HL-60 (cell line): ENCODE measurements around the gene CDT1.
A peak's percentile ranks its signal among the peaks of the same experiment; 100 is the strongest.

Experiments used
- DNase-seq, 2 experiments: peaks; one replicate each; pipeline ENCODE4 v3.0.0-alpha.2; 2010 to 2020; ENCODE audit warnings: low read depth in 1 of 2, low spot score in 1 of 2
- H3K27ac ChIP-seq: fragments of 250-450 bp; sonication (Bioruptor Pico); replicated peaks from 2 replicates; pipeline ENCODE4 v1.5.1; 2020; ENCODE audit warnings: mild to moderate bottlenecking, moderate library complexity
- H3K27me3 ChIP-seq: fragments of 250-450 bp; sonication (Bioruptor Pico); 2 replicates; pipeline ENCODE4 v1.5.1; 2021; ENCODE audit warnings: mild to moderate bottlenecking, moderate library complexity; ENCODE audit not compliant: insufficient read depth, poor library complexity, severe bottlenecking
- H3K4me3 ChIP-seq: replicated peaks from 2 replicates; pipeline ENCODE4 v1.5.1; 2011; ENCODE audit warnings: mild to moderate bottlenecking, control low read depth, low read length; ENCODE audit not compliant: insufficient read depth
- CTCF ChIP-seq: IDR thresholded peaks from one replicate; pipeline ENCODE4 v1.5.1; 2011; ENCODE audit warnings: low read length, control low read depth, inconsistent platforms; ENCODE audit not compliant: insufficient read depth
- GABPA ChIP-seq: IDR thresholded peaks from 2 replicates; pipeline ENCODE4 v1.6.1; 2012; ENCODE audit warnings: low read depth
- POLR2AphosphoS5 ChIP-seq: IDR thresholded peaks from 2 replicates; pipeline ENCODE4 v1.6.1; 2012; ENCODE audit warnings: low read depth
- REST ChIP-seq: IDR thresholded peaks from 2 replicates; pipeline ENCODE4 v1.6.1; 2012; ENCODE audit warnings: low read depth; ENCODE audit not compliant: insufficient replicate concordance
- SPI1 ChIP-seq: IDR thresholded peaks from 2 replicates; pipeline ENCODE4 v1.6.1; 2012; ENCODE audit warnings: low read depth, mild to moderate bottlenecking, borderline replicate concordance

The CDT1 gene

DNA sequence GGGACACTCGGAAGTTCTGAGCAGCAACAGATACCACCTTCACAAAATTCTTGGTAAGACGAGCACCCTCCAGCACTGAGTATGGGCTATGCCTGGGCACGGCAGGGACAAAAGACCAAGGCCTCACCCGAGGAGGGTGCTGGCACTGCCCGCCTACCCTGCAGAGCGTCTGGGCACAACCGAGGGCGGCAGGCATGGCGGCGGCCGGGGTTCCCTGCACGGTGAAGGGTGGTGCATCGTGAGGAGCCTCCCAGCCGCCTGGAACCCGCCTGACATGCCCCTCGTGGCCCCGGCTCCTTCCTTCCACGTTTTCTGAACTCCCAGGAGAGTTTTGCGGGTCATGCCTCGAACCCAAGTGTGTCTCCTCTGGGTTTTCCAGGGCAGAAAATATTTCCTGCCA is 34.2 kb downstream of the CDT1 start:
- TF ChIP-seq REST (no peak), POLR2AphosphoS5 (no peak), SPI1 (no peak), CTCF (no peak), GABPA (no peak)
- Histone ChIP-seq H3K4me3 (no peak overlapping the region), H3K27me3 (no peaks in the 10 kb centered on the region), H3K27ac (no peak overlapping the region)
- DNase-seq = no peak

GRCh38 chr16:88838566-88838965 is 35.0 kb downstream of the CDT1 start:
- no peak for TF ChIP-seq POLR2AphosphoS5
- H3K27ac ChIP-seq = peak overlapping the region; percentile 38; the same call in 1 of the 2 replicates
- no peaks in the 10 kb centered on the region for H3K27me3 ChIP-seq
- DNase-seq = no peak
- H3K4me3 ChIP-seq = no peak overlapping the region

GRCh38 chr16:88839026-88839529 is 35.5 kb downstream of the CDT1 start:
- H3K4me3 ChIP-seq = peak overlapping the region; percentile 1; the same call in 1 of the 2 replicates
- H3K27me3 ChIP-seq = no peaks in the 10 kb centered on the region
- H3K27ac ChIP-seq = peak overlapping the region; percentile 97
- DNase-seq = peak; percentile 58 to 75
- TF ChIP-seq REST (no peak), POLR2AphosphoS5 (peak; percentile 46; the same call in 1 of the 2 replicates), SPI1 (no peak), CTCF (peak; percentile 78), GABPA (no peak)

DNA sequence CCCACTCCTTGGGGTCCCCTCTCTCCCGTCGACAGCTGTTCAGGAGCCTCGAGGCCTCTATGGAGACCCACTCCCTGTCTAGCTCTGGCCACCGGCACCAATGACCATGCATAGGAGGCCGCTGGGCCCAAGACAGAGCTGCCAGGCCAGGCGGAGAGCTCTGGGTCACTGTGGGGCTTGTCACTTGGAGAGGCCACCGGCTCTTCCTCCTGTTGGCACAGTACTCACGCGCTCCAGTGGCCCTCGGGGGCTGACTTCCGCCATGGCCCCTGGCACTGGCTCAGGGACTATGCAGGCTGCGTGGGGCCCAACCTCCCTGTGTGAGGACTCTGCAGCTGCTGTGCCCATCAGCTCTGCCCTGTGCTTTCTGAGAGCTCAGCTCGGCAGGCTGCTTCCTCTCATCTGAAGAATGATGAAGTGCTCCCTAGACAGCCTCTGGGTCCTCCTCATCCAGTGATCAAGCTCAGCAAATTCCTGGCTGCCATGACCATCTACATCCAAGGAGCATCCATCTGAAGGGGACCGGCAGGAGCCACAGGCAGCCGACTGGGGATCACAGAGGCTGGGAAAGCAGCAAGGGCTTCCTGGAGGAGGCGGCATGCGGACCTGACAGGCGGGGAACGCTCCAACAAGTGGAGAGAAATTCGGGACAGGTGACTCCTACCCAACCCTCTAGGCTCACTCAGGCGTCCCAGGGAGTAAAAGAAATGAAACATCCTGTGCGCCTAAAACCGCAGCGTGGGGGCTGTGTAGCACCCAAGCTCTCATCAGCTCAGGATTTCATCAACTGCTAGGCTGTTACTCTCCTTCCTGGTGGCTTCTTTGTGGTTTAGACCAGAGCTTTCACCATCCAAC is 36.4 kb downstream of the CDT1 start:
- H3K4me3 ChIP-seq = peak overlapping the region; percentile 1; the same call in 1 of the 2 replicates
- peak; percentile 47 to 89 for DNase-seq
- peak overlapping the region; percentile 97 for H3K27ac ChIP-seq
- H3K27me3 ChIP-seq = no peaks in the 10 kb centered on the region
- peak; percentile 82 for TF ChIP-seq POLR2AphosphoS5
- TF ChIP-seq CTCF = no peak
